Colonic mucosa (tissue), 4 donors: ENCODE data around the gene GORAB. TPM values are rescaled to one million over a fixed set of nuclear protein-coding genes. Genes with fewer than 3 reads are reported as not detected.
A peak's percentile ranks its signal among the peaks of the same experiment; 100 is the strongest.

ENCODE experiments used
- DNase-seq: peaks from one replicate; pipeline ENCODE4 v3.0.0-alpha.2; 2020
- H3K27ac ChIP-seq: fragments of 200-600 bp; one replicate; pipeline ENCODE4 v1.8.0; 2021
- H3K27me3 ChIP-seq: fragments of 200-600 bp; one replicate; pipeline ENCODE4 v1.8.0; 2021
- H3K36me3 ChIP-seq: fragments of 200-600 bp; one replicate; pipeline ENCODE4 v1.8.0; 2021
- H3K4me1 ChIP-seq: fragments of 200-600 bp; one replicate; pipeline ENCODE4 v1.8.0; 2021; ENCODE audit warnings: mild to moderate bottlenecking
- H3K4me3 ChIP-seq: fragments of 200-600 bp; one replicate; pipeline ENCODE4 v1.8.0; 2021
- H3K9ac ChIP-seq, 2 donors: one replicate each; pipeline ENCODE4 v1.7.0; 2013; ENCODE audit warnings: control low read depth in 2 of 2, low read depth in 2 of 2, low read length in 2 of 2
- H3K9me3 ChIP-seq: fragments of 200-600 bp; one replicate; pipeline ENCODE4 v1.8.0; 2021
- CTCF ChIP-seq: fragments of 200-600 bp; IDR thresholded peaks from one replicate; pipeline ENCODE4 v1.8.0; 2022; ENCODE audit warnings: antibody characterized with exemption, mild to moderate bottlenecking
- intact Hi-C: fragments of 100-400 bp; cut with DNase I; formaldehyde crosslinking; loops from one replicate; pipeline ENCODE4 v1.14.1; 2022
- total RNA-seq, 2 donors: library from RNA; stranded (reverse); fragmentation: NEBNext Ultra II Directional in 1 of 2; extraction: Animal tissue kit (Norgen Biotek cat#: 25700) in 1 of 2; gene quantifications; one replicate each; pipeline ENCODE4 v1.2.1, GENCODE V29; 2021
- donor health status: healthy.
- donor health status: DM: no; HTN: no; CAD: no.
- donor health status: DM: no; HTN: no; CAD: no.

The GORAB gene
- 10 to 100 TPM; 14.8 to 21.8 TPM for total RNA-seq

- no peaks in the 10 kb centered on the region for H3K9me3 ChIP-seq
- DNase-seq: peak; percentile 94
- peak within 1 kb of the TSS; percentile 88 for H3K27ac ChIP-seq
- no peaks in the 10 kb centered on the region for H3K27me3 ChIP-seq
- H3K9ac ChIP-seq: peak within 1 kb of the TSS; percentile 64 to 79
- peaks cover 7% of the 10 kb centered on the region for H3K4me1 ChIP-seq
- peak within 1 kb of the TSS; percentile 61 for H3K4me3 ChIP-seq
- no peaks in the 10 kb centered on the region for H3K36me3 ChIP-seq
- TF ChIP-seq CTCF: no peak
- intact Hi-C loops: no loop called here
Measured at GRCh38 chr1:170531758-170532657, at the start of gene GORAB. GORAB (plus strand) TSS chr1:170532166; CDS start chr1:170532224, 58 bp downstream.

- no peak overlapping the region for H3K9ac ChIP-seq
- no peaks in the 10 kb centered on the region for H3K9me3 ChIP-seq
- no peak for TF ChIP-seq CTCF
- H3K27me3 ChIP-seq: no peaks in the 10 kb centered on the region
- no peaks in the 10 kb centered on the region for H3K36me3 ChIP-seq
- no peaks in the 10 kb centered on the region for H3K4me1 ChIP-seq
- H3K27ac ChIP-seq: no peak overlapping the region
- DNase-seq: no peak
- intact Hi-C loops: no loop called here
- H3K4me3 ChIP-seq: no peak overlapping the region
Measured at GRCh38 chr1:170483051-170483450, 48.9 kb upstream of the GORAB start.

- Histone ChIP-seq H3K9ac (no peak overlapping the region), H3K36me3 (no peaks in the 10 kb centered on the region), H3K9me3 (no peaks in the 10 kb centered on the region), H3K27ac (no peak overlapping the region), H3K4me1 (no peaks in the 10 kb centered on the region), H3K4me3 (no peak overlapping the region), H3K27me3 (no peaks in the 10 kb centered on the region)
- TF ChIP-seq CTCF: no peak
- intact Hi-C loops: no loop called here
- no peak for DNase-seq
Measured at GRCh38 chr1:170487503-170487902, 44.5 kb upstream of the GORAB start.

- Histone ChIP-seq H3K9ac (no peak overlapping the region), H3K36me3 (no peaks in the 10 kb centered on the region), H3K27me3 (no peaks in the 10 kb centered on the region), H3K27ac (no peak overlapping the region), H3K9me3 (no peaks in the 10 kb centered on the region), H3K4me3 (no peak overlapping the region), H3K4me1 (no peaks in the 10 kb centered on the region)
- DNase-seq: no peak
- no peak for TF ChIP-seq CTCF
- intact Hi-C loops: no loop called here
Measured at GRCh38 chr1:170491291-170491690, 40.7 kb upstream of the GORAB start.

- intact Hi-C loops: no loop called here
- no peaks in the 10 kb centered on the region for H3K36me3 ChIP-seq
- H3K27me3 ChIP-seq: no peaks in the 10 kb centered on the region
- H3K9ac ChIP-seq: no peak overlapping the region
- no peaks in the 10 kb centered on the region for H3K9me3 ChIP-seq
- no peak for TF ChIP-seq CTCF
- no peaks in the 10 kb centered on the region for H3K4me1 ChIP-seq
- DNase-seq: peak; percentile 56
- no peak overlapping the region for H3K27ac ChIP-seq
- H3K4me3 ChIP-seq: no peak overlapping the region
Measured at GRCh38 chr1:170494369-170494768, 37.6 kb upstream of the GORAB start.
